ENCODE data around the gene CLIP1. TPM values are rescaled to one million over a fixed set of nuclear protein-coding genes. Genes with fewer than 3 reads are reported as not detected.
A peak's percentile ranks its signal among the peaks of the same experiment; 100 is the strongest.

Gene CLIP1
- total RNA-seq, 2 experiments from 2014 or later: 11.2 to 25.6 TPM

GRCh38 chr12:122306407-122306806, 116.1 kb downstream of the CLIP1 start:
- Histone ChIP-seq H3K4me3 (ENCODE audit: low read depth, low read length, poor library complexity, severe bottlenecking) (no peak overlapping the region), H3K4me2 (ENCODE audit: low read length) (no peak overlapping the region), H3K79me2 (ENCODE audit: insufficient read depth, low read depth, low read length) (no peaks in the 10 kb centered on the region), H3K4me1 (ENCODE audit: insufficient read depth, low read length, poor library complexity, severe bottlenecking) (peaks cover 9% of the 10 kb centered on the region), H3K36me3 (ENCODE audit: insufficient read depth, low read length) (no peaks in the 10 kb centered on the region), H3K27ac (ENCODE audit: low read depth, low read length, poor library complexity, severe bottlenecking) (no peak overlapping the region), H3K9me2 (ENCODE audit: insufficient read depth, low read length) (no peaks in the 10 kb centered on the region), H2AFZ (ENCODE audit: low read length) (no peak overlapping the region), H4K20me1 (ENCODE audit: insufficient read depth, low read length) (no peaks in the 10 kb centered on the region), H3K9me3 (ENCODE audit: low read length) (no peaks in the 10 kb centered on the region)
- peak; percentile 32 for DNase-seq (ENCODE audit: low spot score)
- ChIA-PET CTCF (ENCODE audit: unreplicated experiment) (no interaction called here), POLR2A (interaction anchor here (0.7 kb wide), 1 partner anchor 27 kb away, joined by 3 read pairs; no protein-coding TSS in a partner anchor)
- intact Hi-C loops (cut with micrococcal nuclease; ENCODE audit: unreplicated experiment): no loop called here
- TF ChIP-seq CTCF (conservative IDR thresholded peaks at IDR 0.05; ENCODE audit: low read length): peak; percentile 71
- TF ChIP-seq EZH2phosphoT487 (IDR thresholded peaks at IDR 0.05; ENCODE audit: borderline replicate concordance, low read depth, low read length): no peak
- no TSS peak for BruUV-seq (replicated peaks)

GRCh38 chr12:122304924-122305323, 117.5 kb downstream of the CLIP1 start:
- H4K20me1 ChIP-seq (ENCODE audit: insufficient read depth, low read length): no peaks in the 10 kb centered on the region
- DNase-seq (ENCODE audit: low spot score): no peak
- H3K27ac ChIP-seq (ENCODE audit: low read depth, low read length, poor library complexity, severe bottlenecking): no peak overlapping the region
- POLR2A ChIA-PET: interaction anchor here (0.6 kb wide), 1 partner anchor 521 kb away, joined by 9 read pairs; no protein-coding TSS in a partner anchor
- intact Hi-C loops (cut with micrococcal nuclease; ENCODE audit: unreplicated experiment): no loop called here
- no peaks in the 10 kb centered on the region for H3K79me2 ChIP-seq (ENCODE audit: insufficient read depth, low read depth, low read length)
- H3K4me2 ChIP-seq (ENCODE audit: low read length): no peak overlapping the region
- no peaks in the 10 kb centered on the region for H3K36me3 ChIP-seq (ENCODE audit: insufficient read depth, low read length)
- H3K9me2 ChIP-seq (ENCODE audit: insufficient read depth, low read length): no peaks in the 10 kb centered on the region
- H3K4me3 ChIP-seq (ENCODE audit: low read depth, low read length, poor library complexity, severe bottlenecking): no peak overlapping the region
- no TSS peak for BruUV-seq (replicated peaks)
- H3K4me1 ChIP-seq (ENCODE audit: insufficient read depth, low read length, poor library complexity, severe bottlenecking): no peaks in the 10 kb centered on the region
- no peaks in the 10 kb centered on the region for H3K9me3 ChIP-seq (ENCODE audit: low read length)
- TF ChIP-seq EZH2phosphoT487 (IDR thresholded peaks at IDR 0.05; ENCODE audit: borderline replicate concordance, low read depth, low read length): no peak
- CTCF ChIA-PET (ENCODE audit: unreplicated experiment): no interaction called here
- no peak overlapping the region for H2AFZ ChIP-seq (ENCODE audit: low read length)

GRCh38 chr12:122303068-122303467, 119.4 kb downstream of the CLIP1 start:
- H3K4me1 ChIP-seq (ENCODE audit: insufficient read depth, low read length, poor library complexity, severe bottlenecking): no peaks in the 10 kb centered on the region
- no peak overlapping the region for H2AFZ ChIP-seq (ENCODE audit: low read length)
- CTCF ChIA-PET (ENCODE audit: unreplicated experiment): interaction anchor here (0.5 kb wide), 1 partner anchor 36 kb away, joined by 5 read pairs; no protein-coding TSS in a partner anchor
- no peak overlapping the region for H3K4me2 ChIP-seq (ENCODE audit: low read length)
- H3K79me2 ChIP-seq (ENCODE audit: insufficient read depth, low read depth, low read length): no peaks in the 10 kb centered on the region
- no peak for DNase-seq (ENCODE audit: low spot score)
- intact Hi-C loops (cut with micrococcal nuclease; ENCODE audit: unreplicated experiment): no loop called here
- H3K9me2 ChIP-seq (ENCODE audit: insufficient read depth, low read length): no peaks in the 10 kb centered on the region
- H3K4me3 ChIP-seq (ENCODE audit: low read depth, low read length, poor library complexity, severe bottlenecking): no peak overlapping the region
- H4K20me1 ChIP-seq (ENCODE audit: insufficient read depth, low read length): no peaks in the 10 kb centered on the region
- no TSS peak for BruUV-seq (replicated peaks)
- H3K27ac ChIP-seq (ENCODE audit: low read depth, low read length, poor library complexity, severe bottlenecking): no peak overlapping the region
- H3K36me3 ChIP-seq (ENCODE audit: insufficient read depth, low read length): no peaks in the 10 kb centered on the region
- TF ChIP-seq EZH2phosphoT487 (IDR thresholded peaks at IDR 0.05; ENCODE audit: borderline replicate concordance, low read depth, low read length) (no peak), CTCF (conservative IDR thresholded peaks at IDR 0.05; ENCODE audit: low read length) (no peak)
- no peaks in the 10 kb centered on the region for H3K9me3 ChIP-seq (ENCODE audit: low read length)
- POLR2A ChIA-PET: interaction anchor here (0.7 to 1.0 kb wide), 2 partner anchors 9 to 56 kb away, joined by 3 to 4 read pairs; no protein-coding TSS in a partner anchor
